K562 (cell line): ENCODE data around the gene PDCD1. TPM values are rescaled to one million over a fixed set of nuclear protein-coding genes. Genes with fewer than 3 reads are reported as not detected.

Source experiments
- ATAC-seq: fragments of 200-7000 bp; cut with Tn5 transposase; 3 replicates; pipeline ENCODE4 v1.9.1; 2020; ENCODE audit warnings: moderate library complexity
- BruUV-seq: library from RNA; stranded (reverse); fragments of 400-500 nt; replicated peaks from 2 replicates; lab custom pipeline; 2021; lab: Mats Ljungman, UMichigan
- CTCF ChIA-PET: fragments of 300-600 bp; formaldehyde crosslinking; extraction: SDS; loops from one replicate; lab custom pipeline; 2021; ENCODE audit warnings: low intra/inter-chr PET ratio; lab: Yijun Ruan, JAX
- POLR2A ChIA-PET: fragments of 300-600, 350-650 bp; sonication (Branson Sonifier 250); formaldehyde crosslinking; extraction: SDS; loops from one replicate; lab custom pipeline; 2021; ENCODE audit warnings: antibody characterized with exemption, inconsistent platforms; lab: Yijun Ruan, JAX
- DNase-seq, 4 experiments: peaks; one replicate each; pipeline versions ENCODE4 v3.0.0 to v3.0.0-alpha.2; 2011 to 2018; ENCODE audit warnings: low spot score in 3 of 4, mixed read lengths in 3 of 4; ENCODE audit errors: extremely low read depth in 1 of 4
- FAIRE-seq: peaks from 2 replicates; lab custom pipeline; 2011; peaks lifted over from hg19 to GRCh38; lab: Jason Lieb, UNC
- H2AFZ ChIP-seq: 2 replicates; pipeline ENCODE4 v1.6.0; 2011; ENCODE audit warnings: low read depth, low read length, control low read depth, inconsistent platforms
- H3K27ac ChIP-seq: fragments of 200-600 bp; 3 replicates; pipeline ENCODE4 v1.8.0; 2011; ENCODE audit warnings: low read depth, mild to moderate bottlenecking, control low read depth, inconsistent platforms, low read length, moderate library complexity, mixed read lengths; ENCODE audit errors: extremely low read depth
- H3K27me3 ChIP-seq, 2 experiments: fragments of 300-600 bp in 1 of 2; 2 replicates in 1 of 2; 3 replicates in 1 of 2; pipeline versions ENCODE4 v1.6.0 to v1.8.0; 2011; ENCODE audit warnings: inconsistent platforms in 2 of 2, low read length in 2 of 2, mild to moderate bottlenecking in 1 of 2, mixed read lengths in 1 of 2, moderate library complexity in 1 of 2; ENCODE audit not compliant: control insufficient read depth in 2 of 2, insufficient read depth in 2 of 2
- H3K36me3 ChIP-seq: fragments of 300-600 bp; 3 replicates; pipeline ENCODE4 v1.8.0; 2011; ENCODE audit warnings: mild to moderate bottlenecking, low read length, inconsistent platforms; ENCODE audit not compliant: control insufficient read depth, insufficient read depth
- H3K4me1 ChIP-seq, 2 experiments: fragments of 200-600 bp in 1 of 2; replicated peaks in 1 of 2; 2 replicates in 1 of 2; 3 replicates in 1 of 2; pipeline versions ENCODE4 v1.5.1 to v1.8.0; 2011; ENCODE audit warnings: inconsistent platforms in 2 of 2, low read length in 2 of 2, mild to moderate bottlenecking in 1 of 2, mixed read lengths in 1 of 2, moderate library complexity in 1 of 2; ENCODE audit not compliant: control insufficient read depth in 2 of 2, insufficient read depth in 2 of 2
- H3K4me2 ChIP-seq: 2 replicates; pipeline ENCODE4 v1.6.1; 2011; ENCODE audit warnings: low read length, control low read depth, inconsistent platforms, mixed read lengths; ENCODE audit not compliant: insufficient read depth
- H3K4me3 ChIP-seq: fragments of 200-600 bp; sonication (generic), shearing (Covaris generic); 2 replicates; pipeline ENCODE4 v1.5.1; 2016; ENCODE audit warnings: control low read depth, inconsistent platforms
- H3K79me2 ChIP-seq: fragments of 200-600 bp; 3 replicates; pipeline ENCODE4 v1.8.0; 2011; ENCODE audit warnings: low read length, inconsistent platforms; ENCODE audit not compliant: control insufficient read depth, insufficient read depth
- H3K9ac ChIP-seq, 2 experiments: 2 replicates each; pipeline versions ENCODE4 v1.6.0 to v1.6.1; 2011; ENCODE audit warnings: low read depth in 2 of 2, low read length in 2 of 2, control low read depth in 1 of 2, inconsistent platforms in 1 of 2, mild to moderate bottlenecking in 1 of 2, mixed read lengths in 1 of 2; ENCODE audit not compliant: insufficient read depth in 1 of 2
- H3K9me1 ChIP-seq: one replicate; pipeline ENCODE4 v1.6.0; 2011; ENCODE audit warnings: inconsistent platforms, mild to moderate bottlenecking, low read length, moderate library complexity; ENCODE audit not compliant: control insufficient read depth, insufficient read depth
- H3K9me3 ChIP-seq: replicated peaks from 2 replicates; pipeline ENCODE4 v1.5.1; 2011; ENCODE audit warnings: low read depth, low read length, inconsistent platforms; ENCODE audit not compliant: control insufficient read depth, insufficient read depth
- H4K20me1 ChIP-seq: replicated peaks from 2 replicates; pipeline ENCODE4 v1.6.1; 2011; ENCODE audit warnings: low read length, inconsistent platforms, mixed read lengths; ENCODE audit not compliant: control insufficient read depth, insufficient read depth
- RFX5 ChIP-seq: IDR thresholded peaks from 2 replicates; pipeline ENCODE4 v1.6.1; 2011; ENCODE audit warnings: low read depth, mild to moderate bottlenecking, improper control_type of control experiment, low read length
- ZFX ChIP-seq: sonication (generic); formaldehyde crosslinking; IDR thresholded peaks from 2 replicates; pipeline ENCODE4 v1.8.0; 2022; ENCODE audit warnings: mild to moderate bottlenecking, missing genetic modification reagents, moderate library complexity
- ZNF133 ChIP-seq: fragments of 250-450 bp; sonication (Bioruptor Pico); IDR thresholded peaks from 2 replicates; pipeline ENCODE4 v1.4.0; 2020; ENCODE audit warnings: mild to moderate bottlenecking
- WGBS: fragments of 100-300 bp; shearing (Covaris generic); methylation state at CpG from one replicate; pipeline ENCODE4 v1.1.6; 2016; ENCODE audit warnings: low coverage, mixed read lengths; ENCODE audit not compliant: insufficient coverage; ENCODE audit errors: missing lambda C conversion rate; 5-methylcytosine and 5-hydroxymethylcytosine counted together
- in situ Hi-C: fragments of 300-500 bp; cut with MboI; formaldehyde crosslinking; loops from 4 replicates; pipeline ENCODE4 v1.15.0; 2018; ENCODE audit warnings: inconsistent platforms, mixed read lengths
- intact Hi-C: fragments of 100-400 bp; cut with micrococcal nuclease; formaldehyde crosslinking; loops from 2 replicates; pipeline ENCODE4 v1.14.2; 2022
- polyA plus RNA-seq, 8 experiments: library from polyadenylated mRNA; depleted of rRNA in 4 of 8; stranded (reverse) in 5 of 8; unstranded in 3 of 8; fragments of >200 nt; fragmentation: Nextera tagmentation in 2 of 8; fragmentation: Illumina TruSeq in 1 of 8; extraction: Ambion mirVana in 2 of 8; extraction: Trizol in 1 of 8; gene quantifications; 2 replicates each; pipeline versions ENCODE4 v1.2.1 to v1.2.3, GENCODE V29; 2011 to 2014; ENCODE audit warnings: inconsistent platforms in 1 of 8, missing spikeins in 1 of 8
- total RNA-seq, 7 experiments: library from RNA; depleted of rRNA in 6 of 7; stranded (reverse); fragments of >200 nt in 6 of 7; fragmentation: Illumina TruSeq in 2 of 7; extraction: Trizol in 2 of 7; gene quantifications; 2 replicates each; pipeline versions ENCODE4 v1.2.1 to v1.2.3, GENCODE V29; 2011 to 2021; ENCODE audit warnings: low replicate concordance in 1 of 7
- TF ChIP-seq, protein P1 (sequence below): fragments of 250-450 bp; sonication (Bioruptor Pico); IDR thresholded peaks from 2 replicates; pipeline ENCODE4 v1.5.0; 2020; ENCODE audit warnings: mild to moderate bottlenecking
- TF ChIP-seq, protein P2 (sequence below): sonication (generic); formaldehyde crosslinking; IDR thresholded peaks from 2 replicates; pipeline ENCODE4 v1.8.0; 2022; ENCODE audit warnings: missing genetic modification reagents, mild to moderate bottlenecking, borderline replicate concordance

The PDCD1 gene
- total and polyA plus RNA-seq, 9 of the 15 experiments (the other 6 are each of a cell fraction or from before 2014, with no cell fraction given), result 0.15 to 2.5 (median 1.0) TPM; not detected in 2

DNA sequence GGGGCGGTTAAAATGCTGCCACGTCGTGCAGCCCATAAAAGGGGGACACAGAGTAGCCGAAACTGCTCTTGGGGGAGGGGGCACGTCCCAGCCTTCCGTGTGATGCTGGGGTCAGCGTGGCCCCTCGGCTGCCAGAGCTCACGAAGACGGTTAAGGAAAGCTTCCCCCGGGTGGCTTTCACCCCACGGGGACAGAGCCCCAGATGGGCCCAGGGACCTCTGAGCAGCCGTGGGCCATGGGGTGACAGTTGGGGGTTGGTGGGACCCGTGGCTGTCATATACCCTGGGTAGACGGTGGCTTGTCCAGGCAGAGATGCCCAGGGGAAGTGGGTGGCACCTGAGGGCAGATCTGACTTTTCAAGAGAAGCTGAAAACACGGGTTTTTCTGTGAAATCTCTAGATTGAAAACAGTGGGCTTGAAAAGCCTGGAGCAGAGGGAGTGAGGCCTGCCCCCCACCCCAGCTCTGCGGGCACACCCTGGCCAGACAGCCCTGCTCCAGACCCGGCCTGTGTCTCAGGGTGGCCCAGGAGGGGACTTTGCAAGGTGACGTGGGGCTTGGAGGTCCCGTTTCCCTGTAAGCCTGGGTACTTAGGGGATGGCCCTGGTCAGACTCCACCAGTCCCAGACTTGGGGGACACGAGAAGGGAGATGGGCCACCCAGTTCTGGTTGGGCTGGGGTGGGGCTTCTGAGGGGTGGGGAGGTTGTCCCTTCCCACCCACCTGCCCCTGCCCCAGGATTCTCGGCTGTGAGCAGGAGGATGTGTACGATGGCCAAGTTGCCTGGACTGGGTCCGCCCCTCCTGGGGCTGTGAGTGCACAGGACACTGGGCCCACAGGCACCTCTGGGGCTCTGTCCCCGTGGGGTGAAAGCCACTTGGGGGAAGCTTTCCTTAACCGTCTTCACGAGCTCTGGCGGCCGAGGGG, 49.0 kb downstream of the PDCD1 start:
- Histone ChIP-seq H3K9me1 (no peaks in the 10 kb centered on the region), H3K79me2 (no peaks in the 10 kb centered on the region), H2AFZ (no peak overlapping the region), H3K9me3 (no peaks in the 10 kb centered on the region), H3K4me3 (no peak overlapping the region), H3K9ac (0 out of 4 replicates have a peak overlapping the region, but pooled peaks of 1 of the 2 experiments have one; percentile 17), H3K36me3 (no peaks in the 10 kb centered on the region), H4K20me1 (no peaks in the 10 kb centered on the region), H3K27ac (no peak overlapping the region), H3K4me2 (no peak overlapping the region), H3K4me1 (peaks cover 7 to 51% of the 10 kb centered on the region in 2 experiments), H3K27me3 (no peaks in the 10 kb centered on the region)
- CTCF ChIA-PET, result no interaction called here
- BruUV-seq, result no TSS peak
- WGBS, result 51% methylated on average over 19 of the region's 29 CpGs
- in situ Hi-C loops, result no loop called here
- DNase-seq (peak in 1 of 4 experiments; percentile 3), FAIRE-seq (no peak), ATAC-seq (no peak)
- POLR2A ChIA-PET, result interaction anchor here (0.6 to 0.7 kb wide), 2 partner anchors 113 to 150 kb away, joined by 3 read pairs; no protein-coding TSS in a partner anchor
- intact Hi-C loops, result no loop called here
- TF ChIP-seq RFX5 (no peak), ZFX (CRISPR knock-in tag) (peak; percentile 19; the same call in 1 of the 2 replicates), ZNF133 (CRISPR knock-in tag) (no peak)
- TF ChIP-seq, protein P1, sequence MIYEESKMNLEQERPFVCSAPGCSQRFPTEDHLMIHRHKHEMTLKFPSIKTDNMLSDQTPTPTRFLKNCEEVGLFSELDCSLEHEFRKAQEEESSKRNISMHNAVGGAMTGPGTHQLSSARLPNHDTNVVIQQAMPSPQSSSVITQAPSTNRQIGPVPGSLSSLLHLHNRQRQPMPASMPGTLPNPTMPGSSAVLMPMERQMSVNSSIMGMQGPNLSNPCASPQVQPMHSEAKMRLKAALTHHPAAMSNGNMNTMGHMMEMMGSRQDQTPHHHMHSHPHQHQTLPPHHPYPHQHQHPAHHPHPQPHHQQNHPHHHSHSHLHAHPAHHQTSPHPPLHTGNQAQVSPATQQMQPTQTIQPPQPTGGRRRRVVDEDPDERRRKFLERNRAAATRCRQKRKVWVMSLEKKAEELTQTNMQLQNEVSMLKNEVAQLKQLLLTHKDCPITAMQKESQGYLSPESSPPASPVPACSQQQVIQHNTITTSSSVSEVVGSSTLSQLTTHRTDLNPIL (CRISPR knock-in tag), result no peak
- TF ChIP-seq, protein P2, sequence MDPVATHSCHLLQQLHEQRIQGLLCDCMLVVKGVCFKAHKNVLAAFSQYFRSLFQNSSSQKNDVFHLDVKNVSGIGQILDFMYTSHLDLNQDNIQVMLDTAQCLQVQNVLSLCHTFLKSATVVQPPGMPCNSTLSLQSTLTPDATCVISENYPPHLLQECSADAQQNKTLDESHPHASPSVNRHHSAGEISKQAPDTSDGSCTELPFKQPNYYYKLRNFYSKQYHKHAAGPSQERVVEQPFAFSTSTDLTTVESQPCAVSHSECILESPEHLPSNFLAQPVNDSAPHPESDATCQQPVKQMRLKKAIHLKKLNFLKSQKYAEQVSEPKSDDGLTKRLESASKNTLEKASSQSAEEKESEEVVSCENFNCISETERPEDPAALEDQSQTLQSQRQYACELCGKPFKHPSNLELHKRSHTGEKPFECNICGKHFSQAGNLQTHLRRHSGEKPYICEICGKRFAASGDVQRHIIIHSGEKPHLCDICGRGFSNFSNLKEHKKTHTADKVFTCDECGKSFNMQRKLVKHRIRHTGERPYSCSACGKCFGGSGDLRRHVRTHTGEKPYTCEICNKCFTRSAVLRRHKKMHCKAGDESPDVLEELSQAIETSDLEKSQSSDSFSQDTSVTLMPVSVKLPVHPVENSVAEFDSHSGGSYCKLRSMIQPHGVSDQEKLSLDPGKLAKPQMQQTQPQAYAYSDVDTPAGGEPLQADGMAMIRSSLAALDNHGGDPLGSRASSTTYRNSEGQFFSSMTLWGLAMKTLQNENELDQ (CRISPR knock-in tag), result no peak
